ENCODE measurements around the gene ANKRD55. TPM values are rescaled to one million over a fixed set of nuclear protein-coding genes. Genes with fewer than 3 reads are reported as not detected.

The ANKRD55 gene
- total and polyA plus RNA-seq, 2 donors (not counting 3 experiments of a cell fraction or from before 2014, with no cell fraction given), result 1.4 to 2.1 TPM

DNA sequence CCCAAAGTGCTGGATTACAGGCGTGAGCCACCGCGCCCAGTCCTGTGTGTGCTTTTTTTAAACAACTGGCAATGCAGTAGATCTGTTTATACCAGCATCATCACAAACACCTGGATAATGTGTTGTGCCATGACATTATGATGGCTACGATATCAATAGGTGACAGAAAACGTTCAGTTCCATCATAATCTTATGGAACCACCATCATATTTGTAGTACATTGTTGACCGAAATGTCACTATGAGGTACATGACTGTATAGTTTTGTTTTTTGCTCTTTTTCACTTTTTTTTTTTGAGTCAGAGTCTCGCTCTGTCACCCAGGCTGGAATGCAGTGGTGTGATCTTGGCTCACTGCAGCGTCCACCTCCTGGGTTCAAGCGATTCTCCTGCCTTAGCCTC is 24.4 kb downstream of the ANKRD55 start:
- CTCF ChIA-PET, result interaction anchor here (1.1 to 2.1 kb wide), 3 partner anchors 61 to 272 kb away, joined by 5 to 9 read pairs (median 7); no protein-coding TSS in a partner anchor
- FAIRE-seq (no peak), DNase-seq (ENCODE audit: low read depth, low spot score) (no peak)
- intact Hi-C loops (cut with micrococcal nuclease), result no loop called here
- BruUV-seq (replicated peaks), result no TSS peak
- TF ChIP-seq JUN (IDR thresholded peaks at IDR 0.05; ENCODE audit: borderline replicate concordance, insufficient read depth, insufficient read length, low read depth), result no peak
- TF ChIP-seq POLR2AphosphoS5 (IDR thresholded peaks at IDR 0.05; ENCODE audit: insufficient read depth, low read depth, low read length), result no peak
- no peak for TF ChIP-seq FOS (IDR thresholded peaks at IDR 0.05; ENCODE audit: borderline replicate concordance, insufficient read depth, low read length)
- TF ChIP-seq, protein P1, sequence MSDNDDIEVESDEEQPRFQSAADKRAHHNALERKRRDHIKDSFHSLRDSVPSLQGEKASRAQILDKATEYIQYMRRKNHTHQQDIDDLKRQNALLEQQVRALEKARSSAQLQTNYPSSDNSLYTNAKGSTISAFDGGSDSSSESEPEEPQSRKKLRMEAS (IDR thresholded peaks at IDR 0.05; ENCODE audit: insufficient read depth, insufficient read length), result no peak
- no peak for TF ChIP-seq POLR2A (IDR thresholded peaks at IDR 0.05; ENCODE audit: low read depth, low read length)
- no peak for TF ChIP-seq GATA2 (IDR thresholded peaks at IDR 0.05; ENCODE audit: insufficient read depth, insufficient read length, low read depth, low read length)
- Histone ChIP-seq H3K4me1 (ENCODE audit: control insufficient read depth, extremely low read depth, insufficient read depth, low read length) (peaks cover 53% of the 10 kb centered on the region), H3K27me3 (ENCODE audit: control insufficient read depth in 2 of 2, insufficient read depth in 2 of 2, low read length in 2 of 2) (no peaks in the 10 kb centered on the region), H3K4me2 (ENCODE audit: insufficient read depth, low read length) (no peak overlapping the region), H4K20me1 (replicated peaks; ENCODE audit: control insufficient read depth, extremely low read depth, insufficient read depth, low read length) (no peaks in the 10 kb centered on the region), H3K36me3 (ENCODE audit: control insufficient read depth in 2 of 2, extremely low read depth in 1 of 2, insufficient read depth in 2 of 2, low read length in 2 of 2) (no peaks in the 10 kb centered on the region), H3K9ac (replicated peaks; ENCODE audit: extremely low read depth, insufficient read depth, low read length) (no peak overlapping the region), H3K79me2 (ENCODE audit: control insufficient read depth, insufficient read depth, low read length) (no peaks in the 10 kb centered on the region), H2AFZ (ENCODE audit: low read depth, low read length) (no peak overlapping the region), H3K27ac (ENCODE audit: insufficient read depth, low read depth, low read length) (no peak overlapping the region), H3K9me3 (replicated peaks; ENCODE audit: control insufficient read depth, insufficient read depth, low read length) (no peaks in the 10 kb centered on the region), H3K9me1 (replicated peaks; ENCODE audit: control insufficient read depth, extremely low read depth, insufficient read depth, low read length) (no peaks in the 10 kb centered on the region), H3K4me3 (replicated peaks in 1 of 3; ENCODE audit: insufficient read depth in 1 of 3, low read depth in 1 of 3, low read length in 3 of 3) (no peak overlapping the region)
- dilution Hi-C loops (cut with MboI; ENCODE audit: extremely low pct_ligation_motif_present, low sequenced_read_pairs), result no loop called here
- POLR2A ChIA-PET, result interaction anchor here (0.6 kb wide), 1 partner anchor 17 kb away, joined by 5 read pairs; no protein-coding TSS in a partner anchor

DNA sequence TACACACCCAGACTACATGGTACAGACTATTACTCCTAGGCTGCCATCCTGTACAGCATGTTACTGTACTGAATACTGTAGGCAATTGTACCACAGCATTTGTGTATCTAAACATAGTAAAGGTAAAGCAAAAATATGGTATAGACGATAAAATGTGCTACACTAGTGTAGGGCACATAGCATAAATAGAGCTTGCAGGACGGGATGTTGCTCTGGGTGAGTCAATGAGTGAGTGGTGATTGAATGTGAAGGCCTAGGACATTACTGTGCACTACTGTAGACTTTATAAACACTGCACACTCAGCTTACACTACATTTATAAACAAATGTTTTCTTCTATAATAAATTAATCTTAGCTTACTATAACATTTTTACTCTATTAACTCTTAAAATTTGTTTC is 25.6 kb downstream of the ANKRD55 start:
- ChIA-PET CTCF (interaction anchor here (0.6 to 2.1 kb wide), 6 partner anchors 60 to 631 kb away, joined by 3 to 9 read pairs (median 4); no protein-coding TSS in a partner anchor), POLR2A (no interaction called here)
- dilution Hi-C loops (cut with MboI; ENCODE audit: extremely low pct_ligation_motif_present, low sequenced_read_pairs) (no loop called here), intact Hi-C loops (cut with micrococcal nuclease) (no loop called here)
- peak; percentile 56 for DNase-seq (ENCODE audit: low read depth, low spot score)
- no peaks in the 10 kb centered on the region for H3K9me3 ChIP-seq (replicated peaks; ENCODE audit: control insufficient read depth, insufficient read depth, low read length)
- peaks cover 48% of the 10 kb centered on the region for H3K4me1 ChIP-seq (ENCODE audit: control insufficient read depth, extremely low read depth, insufficient read depth, low read length)
- no peaks in the 10 kb centered on the region for H4K20me1 ChIP-seq (replicated peaks; ENCODE audit: control insufficient read depth, extremely low read depth, insufficient read depth, low read length)
- FAIRE-seq, result peak; percentile 26
- TF ChIP-seq EZH2 (IDR thresholded peaks at IDR 0.05; ENCODE audit: borderline replicate concordance, low read depth, low read length, severe bottlenecking) (no peak), POLR2AphosphoS5 (IDR thresholded peaks at IDR 0.05; ENCODE audit: insufficient read depth, low read depth, low read length) (peak; percentile 32), FOS (IDR thresholded peaks at IDR 0.05; ENCODE audit: borderline replicate concordance, insufficient read depth, low read length) (peak; percentile 56)
- H3K9ac ChIP-seq (replicated peaks; ENCODE audit: extremely low read depth, insufficient read depth, low read length), result no peak overlapping the region
- H3K27ac ChIP-seq (ENCODE audit: insufficient read depth, low read depth, low read length), result peak overlapping the region; percentile 57
- no peaks in the 10 kb centered on the region for H3K27me3 ChIP-seq (ENCODE audit: control insufficient read depth in 2 of 2, insufficient read depth in 2 of 2, low read length in 2 of 2)
- no peaks in the 10 kb centered on the region for H3K79me2 ChIP-seq (ENCODE audit: control insufficient read depth, insufficient read depth, low read length)
- no TSS peak for BruUV-seq (replicated peaks)
- H3K4me2 ChIP-seq (ENCODE audit: insufficient read depth, low read length), result peak overlapping the region; percentile 7
- no peaks in the 10 kb centered on the region for H3K9me1 ChIP-seq (replicated peaks; ENCODE audit: control insufficient read depth, extremely low read depth, insufficient read depth, low read length)
- no peaks in the 10 kb centered on the region for H3K36me3 ChIP-seq (ENCODE audit: control insufficient read depth in 2 of 2, extremely low read depth in 1 of 2, insufficient read depth in 2 of 2, low read length in 2 of 2)
- peak overlapping the region; percentile 50 for H2AFZ ChIP-seq (ENCODE audit: low read depth, low read length)
- no peak overlapping the region for H3K4me3 ChIP-seq (replicated peaks in 1 of 3; ENCODE audit: insufficient read depth in 1 of 3, low read depth in 1 of 3, low read length in 3 of 3)

All from endothelial cell of umbilical vein (primary cell).